Ishikawa (cell line): ENCODE measurements around the gene ECT2L.

Experiments
- CEBPB ChIP-seq: IDR thresholded peaks from 2 replicates; pipeline ENCODE4 v1.6.1; 2012
- CREB1 ChIP-seq: IDR thresholded peaks from 2 replicates; pipeline ENCODE4 v1.6.1; 2012; ENCODE audit warnings: low read depth
- EGR1 ChIP-seq: IDR thresholded peaks from 2 replicates; pipeline ENCODE4 v1.6.1; 2012
- EP300 ChIP-seq: IDR thresholded peaks from 2 replicates; pipeline ENCODE4 v1.6.1; 2012; ENCODE audit warnings: borderline replicate concordance
- FOXM1 ChIP-seq: IDR thresholded peaks from 2 replicates; pipeline ENCODE4 v1.6.1; 2012; ENCODE audit warnings: low read depth, borderline replicate concordance
- NFIC ChIP-seq: IDR thresholded peaks from 2 replicates; pipeline ENCODE4 v1.6.1; 2012
- RAD21 ChIP-seq: IDR thresholded peaks from 2 replicates; pipeline ENCODE4 v1.6.1; 2012; ENCODE audit warnings: low read depth
- TAF1 ChIP-seq: IDR thresholded peaks from 2 replicates; pipeline ENCODE4 v1.6.1; 2012; ENCODE audit warnings: low read depth, mild to moderate bottlenecking
- TCF12 ChIP-seq: IDR thresholded peaks from 2 replicates; pipeline ENCODE4 v1.6.1; 2012; ENCODE audit warnings: low read depth
- TEAD4 ChIP-seq: IDR thresholded peaks from 2 replicates; pipeline ENCODE4 v1.6.1; 2012
- YY1 ChIP-seq: IDR thresholded peaks from 2 replicates; pipeline ENCODE4 v1.6.1; 2012; ENCODE audit warnings: low read depth
- ZBTB7A ChIP-seq: IDR thresholded peaks from 2 replicates; pipeline ENCODE4 v1.6.1; 2012; ENCODE audit warnings: low read depth
- TF ChIP-seq, protein P1 (sequence below): IDR thresholded peaks from 2 replicates; pipeline ENCODE4 v1.6.1; 2012
- TF ChIP-seq, protein P2 (sequence below): IDR thresholded peaks from 2 replicates; pipeline ENCODE4 v1.6.1; 2012
- TF ChIP-seq, protein P3 (sequence below): IDR thresholded peaks from 2 replicates; pipeline ENCODE4 v1.6.1; 2012; ENCODE audit warnings: low read depth, mild to moderate bottlenecking

ECT2L gene

DNA sequence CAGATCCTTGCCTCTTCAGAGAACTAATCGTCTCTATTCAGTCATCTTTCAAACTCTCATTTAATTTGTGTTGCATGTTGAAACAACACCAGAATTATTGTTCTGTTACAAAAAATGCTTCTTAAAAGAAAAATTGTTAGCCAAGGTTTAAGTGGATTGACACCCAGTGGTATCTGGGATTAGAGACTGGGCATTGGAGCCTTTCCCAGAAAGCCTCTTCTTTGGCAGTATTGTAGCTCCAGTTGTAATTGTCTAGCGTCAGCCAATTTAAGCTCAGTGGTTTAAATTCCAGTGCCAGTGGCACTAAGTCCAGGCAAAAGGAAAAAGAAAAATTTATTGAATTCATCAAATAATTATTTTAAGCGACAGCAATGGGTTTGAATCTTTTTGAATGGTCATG lies 21.5 kb upstream of the ECT2L start:
- TF ChIP-seq, protein P1, sequence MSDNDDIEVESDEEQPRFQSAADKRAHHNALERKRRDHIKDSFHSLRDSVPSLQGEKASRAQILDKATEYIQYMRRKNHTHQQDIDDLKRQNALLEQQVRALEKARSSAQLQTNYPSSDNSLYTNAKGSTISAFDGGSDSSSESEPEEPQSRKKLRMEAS: no peak
- TF ChIP-seq EP300 (no peak), CREB1 (no peak), FOXM1 (no peak), ZBTB7A (no peak), EGR1 (no peak), TEAD4 (no peak), TCF12 (no peak), RAD21 (no peak), TAF1 (no peak)
- TF ChIP-seq, protein P2, sequence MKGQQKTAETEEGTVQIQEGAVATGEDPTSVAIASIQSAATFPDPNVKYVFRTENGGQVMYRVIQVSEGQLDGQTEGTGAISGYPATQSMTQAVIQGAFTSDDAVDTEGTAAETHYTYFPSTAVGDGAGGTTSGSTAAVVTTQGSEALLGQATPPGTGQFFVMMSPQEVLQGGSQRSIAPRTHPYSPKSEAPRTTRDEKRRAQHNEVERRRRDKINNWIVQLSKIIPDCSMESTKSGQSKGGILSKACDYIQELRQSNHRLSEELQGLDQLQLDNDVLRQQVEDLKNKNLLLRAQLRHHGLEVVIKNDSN: no peak

DNA sequence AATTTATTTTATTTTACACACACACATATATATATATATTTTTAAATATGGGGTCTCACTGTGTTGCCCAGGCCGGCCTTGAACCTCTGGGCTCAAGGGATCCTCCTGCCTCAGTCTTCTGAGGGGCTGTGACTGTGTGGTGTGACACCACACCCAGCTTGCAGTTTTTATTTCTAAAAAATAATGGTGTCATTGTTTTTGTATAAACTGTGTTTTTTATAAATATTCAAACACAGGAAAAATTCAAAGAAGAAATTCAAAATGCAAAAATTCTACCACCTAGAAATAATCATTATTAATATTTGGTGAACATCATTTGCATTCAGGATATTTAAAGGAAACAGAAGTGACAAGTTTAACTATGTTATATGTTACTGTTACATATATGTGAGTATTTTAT lies 19.2 kb upstream of the ECT2L start:
- TF ChIP-seq TAF1 (no peak), EGR1 (no peak), ZBTB7A (no peak), YY1 (no peak), EP300 (no peak), CEBPB (no peak), TEAD4 (no peak), RAD21 (no peak), NFIC (no peak), FOXM1 (no peak), CREB1 (no peak), TCF12 (no peak)
- TF ChIP-seq, protein P2: no peak
- TF ChIP-seq, protein P1: no peak
- TF ChIP-seq, protein P3, sequence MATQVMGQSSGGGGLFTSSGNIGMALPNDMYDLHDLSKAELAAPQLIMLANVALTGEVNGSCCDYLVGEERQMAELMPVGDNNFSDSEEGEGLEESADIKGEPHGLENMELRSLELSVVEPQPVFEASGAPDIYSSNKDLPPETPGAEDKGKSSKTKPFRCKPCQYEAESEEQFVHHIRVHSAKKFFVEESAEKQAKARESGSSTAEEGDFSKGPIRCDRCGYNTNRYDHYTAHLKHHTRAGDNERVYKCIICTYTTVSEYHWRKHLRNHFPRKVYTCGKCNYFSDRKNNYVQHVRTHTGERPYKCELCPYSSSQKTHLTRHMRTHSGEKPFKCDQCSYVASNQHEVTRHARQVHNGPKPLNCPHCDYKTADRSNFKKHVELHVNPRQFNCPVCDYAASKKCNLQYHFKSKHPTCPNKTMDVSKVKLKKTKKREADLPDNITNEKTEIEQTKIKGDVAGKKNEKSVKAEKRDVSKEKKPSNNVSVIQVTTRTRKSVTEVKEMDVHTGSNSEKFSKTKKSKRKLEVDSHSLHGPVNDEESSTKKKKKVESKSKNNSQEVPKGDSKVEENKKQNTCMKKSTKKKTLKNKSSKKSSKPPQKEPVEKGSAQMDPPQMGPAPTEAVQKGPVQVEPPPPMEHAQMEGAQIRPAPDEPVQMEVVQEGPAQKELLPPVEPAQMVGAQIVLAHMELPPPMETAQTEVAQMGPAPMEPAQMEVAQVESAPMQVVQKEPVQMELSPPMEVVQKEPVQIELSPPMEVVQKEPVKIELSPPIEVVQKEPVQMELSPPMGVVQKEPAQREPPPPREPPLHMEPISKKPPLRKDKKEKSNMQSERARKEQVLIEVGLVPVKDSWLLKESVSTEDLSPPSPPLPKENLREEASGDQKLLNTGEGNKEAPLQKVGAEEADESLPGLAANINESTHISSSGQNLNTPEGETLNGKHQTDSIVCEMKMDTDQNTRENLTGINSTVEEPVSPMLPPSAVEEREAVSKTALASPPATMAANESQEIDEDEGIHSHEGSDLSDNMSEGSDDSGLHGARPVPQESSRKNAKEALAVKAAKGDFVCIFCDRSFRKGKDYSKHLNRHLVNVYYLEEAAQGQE: no peak

DNA sequence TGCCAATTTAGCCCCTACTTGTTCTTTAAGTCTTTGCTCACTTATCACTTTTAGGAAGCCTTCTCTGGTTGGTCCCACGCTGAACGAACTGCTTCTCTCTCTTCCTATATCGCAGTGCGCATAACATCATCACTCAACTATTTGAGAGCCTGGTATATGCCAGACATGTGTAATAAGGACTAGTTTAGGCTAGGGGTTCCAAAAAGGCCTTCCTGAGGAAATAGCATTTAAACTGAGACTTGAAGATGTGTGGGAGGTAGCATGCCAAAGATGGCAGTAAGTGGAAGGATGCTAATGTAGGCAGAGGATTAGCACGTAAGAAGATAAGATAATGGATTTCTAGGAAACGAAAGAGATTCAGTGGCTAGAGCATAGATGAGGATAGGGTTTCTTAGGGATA lies 17.6 kb upstream of the ECT2L start:
- TF ChIP-seq FOXM1: no peak
- TF ChIP-seq, protein P3: no peak
- TF ChIP-seq NFIC: no peak
- no peak for TF ChIP-seq TEAD4
- TF ChIP-seq ZBTB7A: no peak
- TF ChIP-seq EGR1: no peak
- TF ChIP-seq RAD21: no peak
- no peak for TF ChIP-seq CEBPB
- TF ChIP-seq, protein P2: no peak
- TF ChIP-seq YY1: no peak
- no peak for TF ChIP-seq TAF1
- TF ChIP-seq CREB1: no peak
- TF ChIP-seq, protein P1: no peak
- no peak for TF ChIP-seq TCF12
- no peak for TF ChIP-seq EP300

DNA sequence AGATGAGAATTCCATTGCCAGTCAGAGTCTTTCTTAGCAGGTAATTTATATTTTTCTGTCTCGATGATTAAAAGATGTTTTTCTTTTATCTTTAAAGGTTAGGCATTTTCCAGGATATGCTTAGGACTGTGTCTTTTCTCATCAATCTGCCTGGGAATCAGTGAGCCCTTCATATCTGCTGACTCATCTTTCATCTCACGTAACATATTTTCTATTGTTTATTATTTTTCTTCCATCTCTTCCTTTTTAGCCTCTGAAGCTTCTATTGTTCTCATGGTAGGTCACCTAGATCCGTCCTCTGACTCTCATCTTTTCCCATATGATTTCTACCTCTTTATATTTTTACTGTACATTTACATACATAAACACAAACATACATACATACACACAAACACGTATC lies 13.6 kb upstream of the ECT2L start:
- TF ChIP-seq, protein P1: no peak
- TF ChIP-seq TCF12: no peak
- no peak for TF ChIP-seq FOXM1
- no peak for TF ChIP-seq TEAD4
- no peak for TF ChIP-seq EGR1
- TF ChIP-seq, protein P2: no peak
- no peak for TF ChIP-seq CEBPB
- no peak for TF ChIP-seq TAF1
- TF ChIP-seq YY1: no peak
- no peak for TF ChIP-seq CREB1
- TF ChIP-seq, protein P3: no peak
- no peak for TF ChIP-seq NFIC
- no peak for TF ChIP-seq RAD21
- TF ChIP-seq ZBTB7A: no peak
- TF ChIP-seq EP300: no peak
